Gastrocnemius medialis (tissue), 4 donors: Measurements from ENCODE around the gene TRIP11.

Source experiments
- CTCF ChIP-seq, 5 experiments: fragments of 450-650 bp in 3 of 5; fragments of 200-600 bp in 2 of 5; sonication (generic) in 2 of 5; IDR thresholded peaks in 4 of 5; conservative IDR thresholded peaks in 1 of 5; 1 replicate in 4 of 5; 2 replicates in 1 of 5; pipeline ENCODE4 v1.5.1; 2016 to 2019; ENCODE audit warnings: antibody characterized with exemption in 5 of 5, mild to moderate bottlenecking in 3 of 5, moderate library complexity in 3 of 5
- POLR2A ChIP-seq, 2 donors: fragments of 450-650 bp; IDR thresholded peaks; one replicate each; pipeline ENCODE4 v1.6.1; 2017; ENCODE audit warnings: antibody characterized with exemption in 2 of 2, mild to moderate bottlenecking in 2 of 2, moderate library complexity in 2 of 2

- TF ChIP-seq CTCF (IDR thresholded peaks at IDR 0.05 in 4 of 5, conservative IDR thresholded peaks at IDR 0.05 in 1 of 5) (no peak), POLR2A (IDR thresholded peaks at IDR 0.05) (no peak)
Measured at GRCh38 chr14:92037989-92038388, 1.9 kb downstream of the TRIP11 start.
